Activated CD8-positive, alpha-beta memory T cell treated with anti-CD3 and anti-CD28 coated beads for 48 hours (primary cell): ENCODE data around the gene SUFU.

Experiments used
- DNase-seq, 3 experiments: peaks; one replicate each; pipeline ENCODE4 v3.0.0-alpha.2; 2020; ENCODE audit warnings: low read depth in 2 of 3, low spot score in 2 of 3

SUFU gene

DNA sequence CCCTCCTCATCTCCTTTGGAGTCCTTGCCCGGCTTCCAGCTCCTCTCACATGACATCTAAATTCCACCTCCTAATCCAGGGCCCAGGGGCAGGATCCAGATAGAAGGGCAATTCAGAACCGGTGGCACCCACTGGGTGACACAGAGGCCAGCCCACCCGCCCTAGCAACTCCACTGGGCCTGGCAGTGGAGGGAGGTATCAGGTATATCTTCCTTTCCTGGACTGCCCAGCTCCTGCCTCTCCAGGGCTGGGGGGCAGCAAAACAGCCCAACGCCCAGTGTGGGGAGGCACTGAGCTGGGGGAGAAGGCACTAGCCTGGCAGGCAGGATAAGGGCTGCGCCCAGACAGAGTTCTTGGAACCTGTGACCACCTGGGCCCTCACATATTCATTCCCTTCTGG, 130.1 kb downstream of the SUFU start:
- DNase-seq = no peak

DNA sequence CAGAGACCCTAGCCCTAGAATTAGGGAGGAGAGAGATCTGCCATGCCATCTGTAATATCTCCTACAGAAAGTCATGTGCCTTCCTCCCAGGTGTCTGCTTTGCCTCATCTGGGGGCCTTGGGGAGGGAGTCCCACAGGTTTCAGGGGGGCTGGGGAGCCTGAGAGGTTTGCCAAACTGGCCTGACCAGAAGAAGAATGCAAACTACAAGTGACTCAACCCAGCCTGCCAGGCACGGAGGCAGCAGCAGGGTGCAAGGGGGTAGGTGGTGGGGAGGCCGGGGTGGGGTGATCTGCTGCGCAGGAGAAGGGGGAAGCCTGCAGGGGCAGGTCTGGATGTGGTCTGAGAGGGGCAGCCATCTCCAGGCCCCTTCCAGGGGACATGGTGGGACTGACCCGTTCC, 130.9 kb downstream of the SUFU start:
- DNase-seq = no peak

DNA sequence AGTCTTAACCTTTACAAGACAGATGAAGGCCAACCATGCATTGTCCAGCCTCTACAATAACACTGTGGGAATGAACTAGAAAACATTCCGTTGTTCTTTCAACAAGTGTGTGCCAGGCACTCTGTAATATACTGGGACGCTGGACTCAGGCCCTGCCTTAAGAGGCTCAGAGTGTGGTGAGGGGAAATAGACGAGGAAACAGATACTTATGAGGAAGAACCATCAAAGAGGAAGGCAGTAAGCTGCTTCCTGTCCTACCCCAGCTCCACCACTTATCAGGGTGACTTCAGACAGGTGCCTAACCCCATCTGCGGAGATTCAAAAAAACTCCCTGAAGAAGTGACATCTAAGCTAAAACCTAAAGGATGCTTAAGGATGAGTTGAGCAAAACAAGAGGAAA, 131.6 kb downstream of the SUFU start:
- DNase-seq = no peak

DNA sequence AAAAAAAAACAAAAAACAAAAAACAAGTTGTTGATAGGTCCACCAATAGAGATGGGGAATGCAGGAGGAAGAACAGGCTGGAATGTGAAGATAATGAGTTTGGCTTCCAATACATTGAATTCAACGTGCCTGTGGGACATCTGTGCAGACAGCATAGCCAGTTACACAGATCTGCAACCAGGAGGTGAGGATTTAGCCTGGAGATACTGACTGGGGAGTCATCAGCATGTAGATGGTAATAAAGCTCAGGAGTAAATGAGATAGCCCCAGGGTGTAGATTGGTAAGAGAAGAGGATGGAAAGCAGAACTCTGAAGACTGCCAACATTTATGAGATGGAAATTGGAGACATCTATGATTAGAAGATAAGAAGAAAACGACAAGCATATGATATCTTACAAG, 135.8 kb downstream of the SUFU start:
- DNase-seq = no peak

DNA sequence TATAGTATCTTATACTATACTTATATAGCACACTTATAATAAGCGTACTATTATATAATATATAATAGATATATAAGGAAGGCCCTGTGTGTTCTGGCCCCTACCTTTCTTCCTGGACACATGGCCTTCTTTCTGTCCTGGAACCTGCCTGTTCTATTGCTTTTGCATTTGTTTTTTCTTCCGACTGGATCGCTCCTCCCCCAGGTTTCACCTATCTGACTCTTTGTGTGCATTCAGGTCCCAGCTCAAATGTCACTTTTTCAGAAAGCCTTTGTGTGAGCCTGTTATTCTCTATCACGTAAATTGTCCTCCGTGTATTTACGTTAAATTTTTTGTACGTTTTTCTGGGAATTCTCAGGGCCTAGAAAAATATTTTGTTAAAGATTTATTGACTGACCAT, 137.6 kb downstream of the SUFU start:
- DNase-seq = no peak

DNA sequence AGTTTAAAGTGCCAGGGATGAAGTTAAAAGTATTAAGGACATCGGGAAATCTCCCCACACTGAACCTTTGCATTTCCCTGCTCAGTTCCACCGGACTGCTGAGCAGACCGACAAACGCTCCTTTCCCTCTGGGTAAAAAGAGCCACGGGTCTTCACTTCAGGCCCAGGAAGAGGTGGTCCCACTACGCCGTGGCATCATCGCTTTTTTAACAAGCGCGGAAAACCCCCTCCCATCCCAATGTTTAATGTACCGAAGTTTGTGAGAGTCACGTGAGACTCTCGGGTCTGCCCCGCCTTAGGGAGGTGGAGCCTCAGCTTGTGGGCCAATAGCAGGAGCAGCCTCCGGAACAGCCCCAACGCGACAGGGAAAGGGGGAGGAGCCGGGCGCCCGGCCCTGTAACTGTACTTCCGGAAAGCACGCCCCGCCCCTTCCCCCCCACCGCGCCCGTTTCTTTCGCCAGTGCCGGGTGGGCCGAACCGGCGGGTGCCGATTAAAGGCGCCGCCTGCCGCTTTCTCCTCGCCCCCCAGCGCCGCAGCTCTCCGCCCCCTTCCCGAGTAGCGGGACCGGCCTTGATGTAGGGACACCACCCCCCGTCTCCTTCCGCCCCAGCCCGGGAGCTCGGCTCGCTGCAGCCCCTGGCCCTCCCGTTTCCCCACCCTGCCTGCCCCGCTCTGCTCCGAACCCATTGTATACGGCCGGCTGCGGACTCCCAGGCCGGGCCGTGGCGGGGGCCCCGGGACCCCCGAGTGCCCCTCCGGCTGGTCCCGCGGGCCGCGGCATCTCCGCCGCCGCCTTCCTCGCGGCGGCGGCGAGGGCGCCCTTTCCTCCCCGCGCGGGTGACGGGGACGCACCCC, 138.3 kb downstream of the SUFU start:
- DNase-seq = peak; percentile 87 to 98 (median 97)

DNA sequence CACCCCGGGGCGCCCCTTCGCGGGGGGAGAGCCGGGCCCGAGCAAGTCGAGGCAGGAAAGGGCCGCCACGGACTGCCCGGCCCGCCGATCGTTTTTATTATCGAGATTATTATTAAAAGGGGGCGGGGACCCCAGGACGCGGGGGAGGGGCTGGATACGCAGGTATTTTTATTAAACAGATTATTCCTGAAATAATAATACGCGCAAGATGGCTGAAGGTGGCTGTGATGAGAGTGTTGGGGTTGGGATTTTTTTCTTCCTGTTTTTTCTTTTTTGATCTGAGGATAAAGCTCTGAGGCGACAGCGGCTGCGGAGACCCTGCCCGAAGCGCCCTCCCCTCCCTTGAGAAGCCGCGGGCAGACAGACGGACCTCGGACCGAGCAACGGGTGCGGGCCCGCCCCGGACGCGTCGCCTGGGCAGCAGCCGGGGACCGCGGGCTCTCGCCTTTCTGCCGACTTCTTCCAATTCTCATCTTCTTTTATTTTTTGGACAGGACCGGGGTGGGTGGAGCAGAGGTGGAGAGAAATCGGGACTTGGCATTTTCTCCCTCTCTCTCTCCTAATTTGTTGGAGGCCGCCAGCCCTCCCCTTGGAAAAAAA, 139.1 kb downstream of the SUFU start:
- DNase-seq = no peak

DNA sequence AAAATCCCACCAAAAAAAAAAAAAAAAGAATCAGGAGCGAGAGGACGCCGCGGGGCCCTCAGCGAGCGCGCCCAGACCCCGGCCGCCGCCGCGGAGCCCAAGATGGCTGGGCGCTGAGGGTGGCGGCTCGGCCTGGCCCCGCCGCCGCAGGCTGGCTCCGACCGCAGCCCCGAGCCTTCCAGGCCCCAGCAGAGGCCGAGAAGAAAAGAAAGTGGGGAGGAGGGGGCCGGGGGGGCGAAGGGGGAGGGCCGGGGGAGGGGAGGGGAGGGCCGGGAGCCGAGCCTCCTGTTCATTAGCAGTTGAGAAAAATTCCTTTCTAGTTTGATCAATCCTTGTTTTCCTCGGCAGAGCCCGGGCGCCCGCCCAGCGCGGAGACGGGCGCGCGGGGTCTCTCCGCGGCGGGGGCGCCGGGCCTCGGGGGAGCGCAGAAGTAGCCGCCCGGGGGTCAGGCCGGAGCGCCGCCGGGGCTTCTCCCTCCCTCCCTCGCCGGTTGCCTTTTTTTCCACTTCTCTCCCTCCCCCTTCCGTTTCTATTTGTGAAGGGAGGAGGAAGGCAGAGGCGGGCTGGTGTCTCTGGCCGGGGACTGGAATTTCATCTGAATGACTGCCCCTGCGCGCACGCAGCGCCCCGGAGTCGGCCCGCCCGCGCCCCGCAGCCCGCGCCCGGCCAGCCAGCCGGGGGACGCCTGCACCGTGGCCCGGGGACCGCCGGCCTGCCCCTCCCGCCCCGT, 139.7 kb downstream of the SUFU start:
- peak in 1 of 3 experiments; percentile 30 for DNase-seq

DNA sequence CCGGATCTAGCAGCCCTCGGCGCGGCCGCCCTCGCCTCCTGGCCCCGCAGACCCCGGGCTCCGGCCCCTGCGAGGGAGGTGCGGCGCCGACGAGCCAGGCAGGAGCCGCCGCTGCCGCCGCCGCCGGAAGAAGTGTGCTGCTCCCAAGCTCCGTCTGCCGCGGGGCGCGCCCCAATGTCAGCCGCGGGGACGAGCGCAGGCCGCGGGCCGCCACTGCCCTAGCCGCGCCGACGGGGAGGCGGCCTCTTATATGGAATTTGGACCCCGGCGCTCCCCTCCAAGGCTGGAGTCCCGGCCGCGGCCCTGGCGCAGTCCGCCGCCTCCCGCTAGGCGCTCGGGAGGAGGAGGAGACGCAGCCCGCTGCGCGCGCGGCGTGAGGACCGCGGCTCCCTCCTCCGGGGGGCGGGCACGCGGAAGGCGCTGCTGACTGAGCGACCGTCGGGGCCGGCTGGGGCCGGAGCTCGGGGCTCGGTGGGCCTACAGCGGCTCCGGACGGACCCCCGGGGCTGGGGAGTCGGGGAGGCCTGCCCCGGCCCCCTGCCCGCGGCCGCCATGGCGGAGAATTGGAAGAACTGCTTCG, 140.4 kb downstream of the SUFU start, which contains the start of gene TRIM8:
TRIM8 (plus strand) TSS at position 414 of the 580 bp plus-strand sequence; CDS start at position 553, 139 bp downstream.
- DNase-seq = no peak

DNA sequence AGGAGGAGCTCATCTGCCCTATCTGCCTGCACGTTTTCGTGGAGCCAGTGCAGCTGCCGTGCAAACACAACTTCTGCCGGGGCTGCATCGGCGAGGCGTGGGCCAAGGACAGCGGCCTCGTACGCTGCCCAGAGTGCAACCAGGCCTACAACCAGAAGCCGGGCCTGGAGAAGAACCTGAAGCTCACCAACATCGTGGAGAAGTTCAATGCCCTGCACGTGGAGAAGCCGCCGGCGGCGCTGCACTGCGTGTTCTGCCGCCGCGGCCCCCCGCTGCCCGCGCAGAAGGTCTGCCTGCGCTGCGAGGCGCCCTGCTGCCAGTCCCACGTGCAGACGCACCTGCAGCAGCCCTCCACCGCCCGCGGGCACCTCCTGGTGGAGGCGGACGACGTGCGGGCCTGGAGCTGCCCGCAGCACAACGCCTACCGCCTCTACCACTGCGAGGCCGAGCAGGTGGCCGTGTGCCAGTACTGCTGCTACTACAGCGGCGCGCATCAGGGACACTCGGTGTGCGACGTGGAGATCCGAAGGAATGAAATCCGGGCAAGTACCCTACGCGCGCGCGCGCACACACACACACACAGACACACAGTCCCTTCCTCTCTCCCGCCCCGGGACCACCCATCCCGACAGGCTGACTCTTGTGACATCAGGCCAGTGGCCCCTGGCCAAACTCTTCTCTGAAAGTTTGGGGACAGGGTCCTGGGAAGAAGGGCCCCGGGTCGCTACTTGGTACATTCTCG, 141.0 kb downstream of the SUFU start:
- DNase-seq = peak in 1 of 3 experiments; percentile 33

DNA sequence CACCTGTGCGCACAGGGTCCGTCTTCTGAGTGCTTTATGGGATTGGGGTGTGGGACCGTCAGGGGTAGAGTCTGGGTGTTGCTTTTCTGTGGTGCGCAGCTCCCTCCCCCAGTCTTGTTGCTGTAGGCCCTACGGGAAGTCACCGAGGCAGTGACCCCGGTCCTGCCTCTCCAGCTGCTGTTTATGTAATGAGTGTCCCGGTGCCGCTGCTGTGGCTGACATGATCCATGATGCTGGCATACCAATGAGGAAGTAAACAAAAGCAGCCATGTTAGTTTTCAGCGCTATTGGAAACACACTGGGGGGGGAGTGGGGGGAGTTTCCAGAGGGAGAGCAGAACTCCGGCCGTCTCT, 141.6 kb downstream of the SUFU start:
- DNase-seq = no peak

DNA sequence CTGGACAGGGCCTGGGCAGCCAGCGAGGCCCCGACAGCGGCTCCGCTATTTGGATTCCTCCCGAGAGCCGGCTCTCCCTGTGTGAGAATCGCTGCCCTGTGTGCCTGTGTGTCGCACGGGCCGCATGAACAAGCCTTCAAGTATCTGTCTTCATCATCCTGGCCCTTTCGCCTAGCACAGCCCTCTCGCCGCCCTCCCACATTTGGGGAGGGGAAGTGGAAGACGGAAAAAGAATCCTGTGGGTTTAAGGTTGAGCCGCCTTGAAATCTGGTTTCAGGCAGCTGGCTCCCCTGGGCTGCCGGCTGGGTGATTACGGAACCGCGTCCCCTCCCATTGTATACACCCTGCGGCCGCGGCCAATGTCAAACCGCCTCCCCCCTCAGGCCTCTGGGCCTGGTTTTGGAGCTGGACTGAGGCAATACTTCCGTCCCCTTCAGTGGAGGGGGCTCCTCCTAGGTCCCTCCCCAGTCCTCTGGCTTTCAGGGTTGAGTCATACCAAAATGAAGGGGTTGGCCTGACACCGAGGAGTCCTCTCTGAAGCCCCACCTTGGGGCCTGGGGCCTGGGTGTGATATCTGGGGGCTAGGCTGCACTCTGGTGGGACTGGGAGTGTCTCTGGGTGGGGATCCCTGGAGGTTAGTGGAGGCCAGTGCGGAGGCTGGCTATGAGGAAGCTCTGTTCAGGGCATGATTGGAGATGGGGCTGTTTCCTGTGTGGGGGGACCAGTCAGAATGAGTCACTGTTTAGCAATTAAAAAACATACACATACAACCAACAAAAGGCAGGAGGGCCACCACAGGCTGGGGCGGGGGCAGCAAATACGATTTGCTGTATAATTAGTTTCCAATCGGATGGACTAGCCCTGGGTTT, 142.2 kb downstream of the SUFU start:
- peak in 2 of 3 experiments; percentile 65 to 74 for DNase-seq

DNA sequence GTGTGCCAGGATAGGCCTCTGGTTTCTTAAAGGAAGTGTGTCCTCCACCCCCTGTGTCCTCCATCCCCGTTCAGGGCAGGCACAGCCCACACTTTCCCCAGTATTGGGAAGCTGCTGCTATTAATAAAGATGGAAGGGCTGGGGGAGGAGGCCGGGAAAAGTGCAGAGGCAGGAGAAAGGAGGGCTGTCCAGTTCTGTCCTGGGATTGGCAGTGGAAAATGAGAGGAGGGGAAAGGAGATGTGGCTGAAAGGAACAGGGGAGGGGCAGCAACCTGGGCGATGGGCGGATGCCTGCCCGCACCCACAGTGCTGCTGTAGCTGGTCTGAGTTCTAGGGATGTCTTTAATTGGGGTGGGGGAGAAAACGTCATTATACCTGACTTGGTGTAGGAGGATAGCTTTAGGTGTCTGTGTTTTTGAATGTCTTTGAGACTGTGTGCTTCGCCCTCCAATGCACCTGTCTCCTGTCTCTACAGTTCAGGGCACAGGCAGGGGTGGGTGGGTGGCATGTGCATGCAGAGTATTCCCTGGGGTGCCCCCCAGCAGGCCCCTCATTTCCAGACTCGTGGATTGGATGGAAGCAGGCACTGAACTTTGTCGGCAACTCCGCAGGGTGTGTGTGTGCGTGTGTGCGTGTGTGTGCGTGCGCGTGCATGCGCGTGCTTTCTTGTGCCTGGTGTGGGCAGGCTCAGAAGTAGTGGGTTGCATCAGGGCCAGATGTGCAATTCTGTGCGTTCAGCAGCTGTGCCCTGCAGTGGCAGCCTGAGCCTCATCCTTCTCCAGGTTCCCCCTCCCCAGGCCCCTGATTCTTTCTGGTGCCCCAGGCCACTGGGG, 143.1 kb downstream of the SUFU start:
- no peak for DNase-seq

DNA sequence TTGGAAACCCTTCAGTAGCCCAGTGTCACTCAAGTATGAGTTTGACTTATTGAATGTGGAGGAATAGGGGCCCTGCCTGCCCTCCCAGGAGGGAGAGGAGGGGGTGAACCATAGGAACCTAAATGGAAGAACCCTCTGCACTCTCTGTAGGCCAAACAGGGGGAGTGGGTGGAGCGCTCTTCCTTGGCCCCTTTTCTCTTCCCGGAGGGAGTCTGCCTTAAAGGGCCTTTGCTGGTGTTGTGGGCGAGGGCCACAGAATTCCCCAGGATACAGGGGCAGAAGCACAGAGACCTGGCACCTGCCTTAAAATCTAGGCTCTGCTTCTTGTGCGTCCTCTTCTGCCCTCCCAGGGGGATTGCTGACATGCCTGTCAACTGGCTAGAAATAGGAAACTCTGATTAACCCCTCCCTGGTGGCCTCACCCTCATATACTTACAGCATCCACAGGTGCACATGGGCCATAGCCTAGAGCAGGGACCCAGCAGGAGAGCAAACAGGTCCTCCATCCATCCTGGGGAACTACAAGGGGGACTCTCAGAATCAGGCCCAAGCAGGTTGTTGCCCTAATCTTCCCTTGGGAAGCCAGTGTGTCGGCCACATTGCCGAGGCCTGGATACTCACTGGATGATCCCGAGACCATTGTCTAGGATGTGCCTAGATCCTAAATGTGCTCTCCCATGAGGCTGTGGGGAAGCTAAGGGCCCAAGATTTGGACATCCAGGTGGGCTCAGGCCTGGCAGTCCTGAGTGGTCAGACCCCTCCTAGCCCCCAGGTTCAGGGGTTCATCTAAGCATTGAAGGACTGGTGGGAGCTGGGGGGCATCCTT, 143.9 kb downstream of the SUFU start:
- no peak for DNase-seq

DNA sequence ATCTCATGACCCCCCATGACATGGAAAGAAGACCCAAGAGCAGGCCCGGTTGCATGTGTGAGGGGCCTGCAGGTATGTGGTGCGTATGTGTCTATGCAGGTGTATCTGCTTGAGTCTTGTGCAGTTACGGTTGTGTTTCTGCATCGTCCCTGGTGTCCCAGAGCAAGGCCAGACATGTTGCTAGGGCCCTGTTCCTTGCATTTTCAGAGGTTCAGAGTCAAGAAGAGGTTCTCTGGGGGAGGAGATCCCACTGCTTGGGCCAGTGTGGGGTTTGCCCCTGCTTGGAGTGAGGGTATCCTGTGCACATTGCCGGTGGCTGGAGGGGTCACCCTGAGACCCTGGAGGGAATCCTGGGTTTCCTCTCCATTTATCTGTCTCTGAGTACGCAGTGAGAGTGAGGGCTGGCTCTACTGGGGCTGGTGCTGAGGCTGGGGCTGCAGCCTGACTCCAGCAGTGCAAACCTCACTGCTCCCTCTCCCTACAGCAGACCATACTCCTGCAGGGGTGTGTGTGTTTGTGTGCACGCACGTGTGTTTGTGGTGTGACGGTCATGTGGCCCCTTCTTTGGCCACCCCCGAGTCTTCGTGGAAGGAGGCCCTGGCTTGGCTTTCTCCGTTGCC, 144.6 kb downstream of the SUFU start:
- DNase-seq = no peak

DNA sequence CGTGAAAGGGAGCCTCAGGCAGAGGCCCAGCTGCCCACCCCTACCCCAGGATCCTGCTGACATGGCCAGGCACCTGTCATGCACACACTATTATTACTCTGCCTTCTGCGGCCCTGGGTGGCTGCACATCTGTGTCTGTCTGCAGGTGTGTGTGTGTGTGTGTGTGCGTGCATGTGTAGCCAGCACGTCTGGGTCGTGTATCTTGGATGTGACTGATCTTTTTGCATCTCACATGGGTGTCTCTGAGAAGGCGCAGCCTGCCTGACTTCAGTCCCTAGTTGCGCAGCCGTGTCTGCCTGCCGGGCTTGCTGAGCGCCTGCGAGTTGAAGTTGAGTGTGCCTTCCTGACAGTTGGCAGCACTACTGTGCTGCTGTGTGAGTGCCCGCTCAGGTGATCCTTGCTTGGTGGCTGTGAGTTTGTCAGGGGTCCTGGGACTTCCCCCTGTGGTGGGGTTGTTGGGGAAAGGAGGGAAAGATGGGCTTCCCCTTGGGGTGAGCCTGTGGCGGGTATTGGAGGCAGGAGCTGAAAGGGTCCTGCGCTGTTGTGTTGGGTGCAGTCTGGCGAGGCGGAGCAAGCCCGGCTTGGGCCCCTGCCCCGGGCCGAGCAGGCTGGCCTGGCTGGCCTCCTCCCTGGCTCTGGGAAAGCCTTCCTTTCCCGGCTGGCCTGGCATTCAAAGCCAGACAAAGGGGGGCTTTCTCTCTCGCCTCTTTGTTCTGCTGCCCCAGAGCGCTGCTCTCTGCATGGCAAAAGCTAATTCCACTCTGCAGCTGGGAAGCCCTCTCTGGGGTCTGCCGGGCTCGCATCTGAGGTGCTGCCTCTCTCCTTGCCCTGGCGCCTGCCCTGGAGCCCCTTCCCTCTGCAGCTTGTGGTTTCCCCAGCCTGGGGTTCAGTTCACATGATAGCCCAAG, 145.4 kb downstream of the SUFU start:
- no peak for DNase-seq
